Activated gamma-delta T cell (primary cell): Measurements from ENCODE around the gene TSEN34.
"Not testable (repeated sequence)": the region's sequence is repeated elsewhere in the genome, so short reads cannot be mapped to it uniquely, and the experiment has no call there.

Source experiments
- DNase-seq: peaks from one replicate; lab custom pipeline; 2025; lab: John Stamatoyannopoulos, UW

The TSEN34 gene

GRCh38 chr19:54239491-54240371 is 48.6 kb downstream of the TSEN34 start:
- DNase-seq: not testable (repeated sequence)

- DNase-seq: not testable (repeated sequence)
Measured at GRCh38 chr19:54240372-54241336, 49.5 kb downstream of the TSEN34 start.

- not testable (repeated sequence) for DNase-seq
Measured at GRCh38 chr19:54242234-54242633, 51.1 kb downstream of the TSEN34 start.

- not testable (repeated sequence) for DNase-seq
Measured at GRCh38 chr19:54242646-54243045, 51.5 kb downstream of the TSEN34 start, which contains the start of gene LILRA6. LILRA6 (minus strand) TSS chr19:54242790.

- DNase-seq: not testable (repeated sequence)
Measured at GRCh38 chr19:54243809-54244208, 52.7 kb downstream of the TSEN34 start.
